Measurements from ENCODE around the gene ADAM22. TPM values are rescaled to one million over a fixed set of nuclear protein-coding genes. Genes with fewer than 3 reads are reported as not detected.

Gene ADAM22
- total and polyA plus RNA-seq, 2 experiments from 2014 or later = 0.09 to 0.54 TPM

- no peaks in the 10 kb centered on the region for H3F3A ChIP-seq (ENCODE audit: insufficient read depth)
- no peaks in the 10 kb centered on the region for H3K9me2 ChIP-seq (ENCODE audit: insufficient read depth)
- no peak for TF ChIP-seq EZH2phosphoT487 (IDR thresholded peaks at IDR 0.05; ENCODE audit: insufficient read depth, low read depth)
- TF ChIP-seq EZH2 (IDR thresholded peaks at IDR 0.05; ENCODE audit: insufficient read depth, poor library complexity, severe bottlenecking) = no peak
- no peak for DNase-seq
- no peaks in the 10 kb centered on the region for H3K27me3 ChIP-seq (replicated peaks; ENCODE audit: insufficient read depth)
- no peak overlapping the region for H3K4me2 ChIP-seq (ENCODE audit: unreplicated experiment)
- H4K20me1 ChIP-seq (ENCODE audit: insufficient read depth) = peaks cover 1% of the 10 kb centered on the region; the same call in 1 of the 2 replicates
- no peak overlapping the region for H2AFZ ChIP-seq
- in situ Hi-C loops (cut with MboI) = no loop called here
- H3K9me3 ChIP-seq (ENCODE audit: low read depth) = no peaks in the 10 kb centered on the region
- no peak overlapping the region for H3K4me3 ChIP-seq
- H3K27ac ChIP-seq = no peak overlapping the region
- WGBS, 2 experiments (ENCODE audit: low coverage in 1 of 2, low lambda C conversion rate in 2 of 2, missing lambda C conversion rate in 2 of 2) = 92 to 100% methylated on average over 1 of the region's 1 CpG
- H3K79me2 ChIP-seq (ENCODE audit: insufficient read depth) = peaks cover 48% of the 10 kb centered on the region
- H3K36me3 ChIP-seq (ENCODE audit: low read depth) = peaks cover 57% of the 10 kb centered on the region
- peaks cover 6% of the 10 kb centered on the region; the same call in 1 of the 2 replicates for H3K4me1 ChIP-seq (ENCODE audit: insufficient read depth)
- no peak overlapping the region for H3K9ac ChIP-seq
Measured at GRCh38 chr7:88212918-88213317, 278.9 kb downstream of the ADAM22 start.

GRCh38 chr7:88214456-88214855 lies 280.4 kb downstream of the ADAM22 start:
- H4K20me1 ChIP-seq (ENCODE audit: insufficient read depth) = peaks cover 6% of the 10 kb centered on the region; the same call in 1 of the 2 replicates
- H3K27me3 ChIP-seq (replicated peaks; ENCODE audit: insufficient read depth) = no peaks in the 10 kb centered on the region
- H2AFZ ChIP-seq = no peak overlapping the region
- H3K36me3 ChIP-seq (ENCODE audit: low read depth) = peaks cover 42% of the 10 kb centered on the region
- no peak for DNase-seq
- peaks cover 13% of the 10 kb centered on the region for H3K4me1 ChIP-seq (ENCODE audit: insufficient read depth)
- H3K79me2 ChIP-seq (ENCODE audit: insufficient read depth) = peaks cover 64% of the 10 kb centered on the region
- TF ChIP-seq EZH2 (IDR thresholded peaks at IDR 0.05; ENCODE audit: insufficient read depth, poor library complexity, severe bottlenecking) (no peak), EZH2phosphoT487 (IDR thresholded peaks at IDR 0.05; ENCODE audit: insufficient read depth, low read depth) (no peak)
- no peak overlapping the region for H3K9ac ChIP-seq
- WGBS, 2 experiments (ENCODE audit: low coverage in 1 of 2, low lambda C conversion rate in 2 of 2, missing lambda C conversion rate in 2 of 2) = 96 to 97% methylated on average over 2 of the region's 2 CpGs
- H3F3A ChIP-seq (ENCODE audit: insufficient read depth) = no peaks in the 10 kb centered on the region
- H3K4me3 ChIP-seq = no peak overlapping the region
- in situ Hi-C loops (cut with MboI) = no loop called here
- H3K27ac ChIP-seq = no peak overlapping the region
- no peak overlapping the region for H3K4me2 ChIP-seq (ENCODE audit: unreplicated experiment)
- H3K9me2 ChIP-seq (ENCODE audit: insufficient read depth) = no peaks in the 10 kb centered on the region
- H3K9me3 ChIP-seq (ENCODE audit: low read depth) = no peaks in the 10 kb centered on the region

- Histone ChIP-seq H3K4me3 (no peak overlapping the region), H3K79me2 (ENCODE audit: insufficient read depth) (peaks cover 67% of the 10 kb centered on the region), H3K36me3 (ENCODE audit: low read depth) (peaks cover 33% of the 10 kb centered on the region), H2AFZ (no peak overlapping the region), H3K27me3 (replicated peaks; ENCODE audit: insufficient read depth) (no peaks in the 10 kb centered on the region), H3K9me2 (ENCODE audit: insufficient read depth) (no peaks in the 10 kb centered on the region), H3K4me1 (ENCODE audit: insufficient read depth) (peaks cover 13% of the 10 kb centered on the region), H3K9ac (no peak overlapping the region), H4K20me1 (ENCODE audit: insufficient read depth) (peaks cover 6% of the 10 kb centered on the region; the same call in 1 of the 2 replicates), H3F3A (ENCODE audit: insufficient read depth) (peaks cover under 1% of the 10 kb centered on the region), H3K9me3 (ENCODE audit: low read depth) (no peaks in the 10 kb centered on the region), H3K27ac (no peak overlapping the region), H3K4me2 (ENCODE audit: unreplicated experiment) (no peak overlapping the region)
- WGBS, 2 experiments (ENCODE audit: low coverage in 1 of 2, low lambda C conversion rate in 2 of 2, missing lambda C conversion rate in 2 of 2) = 52 to 58% methylated on average over 2 of the region's 2 CpGs
- DNase-seq = no peak
- in situ Hi-C loops (cut with MboI) = no loop called here
- TF ChIP-seq EZH2phosphoT487 (IDR thresholded peaks at IDR 0.05; ENCODE audit: insufficient read depth, low read depth) (no peak), EZH2 (IDR thresholded peaks at IDR 0.05; ENCODE audit: insufficient read depth, poor library complexity, severe bottlenecking) (no peak)
Measured at GRCh38 chr7:88215295-88215694, 281.2 kb downstream of the ADAM22 start.

- H3K27me3 ChIP-seq (replicated peaks; ENCODE audit: insufficient read depth) = no peaks in the 10 kb centered on the region
- peaks cover 18% of the 10 kb centered on the region for H3K4me1 ChIP-seq (ENCODE audit: insufficient read depth)
- peaks cover 11% of the 10 kb centered on the region for H3F3A ChIP-seq (ENCODE audit: insufficient read depth)
- peaks cover 33% of the 10 kb centered on the region for H3K36me3 ChIP-seq (ENCODE audit: low read depth)
- H3K79me2 ChIP-seq (ENCODE audit: insufficient read depth) = peaks cover 67% of the 10 kb centered on the region
- H3K4me3 ChIP-seq = no peak overlapping the region
- H3K9me3 ChIP-seq (ENCODE audit: low read depth) = no peaks in the 10 kb centered on the region
- no peaks in the 10 kb centered on the region for H3K9me2 ChIP-seq (ENCODE audit: insufficient read depth)
- no peak overlapping the region for H3K27ac ChIP-seq
- in situ Hi-C loops (cut with MboI) = no loop called here
- no peak overlapping the region for H2AFZ ChIP-seq
- DNase-seq = no peak
- H3K4me2 ChIP-seq (ENCODE audit: unreplicated experiment) = no peak overlapping the region
- no peak overlapping the region for H3K9ac ChIP-seq
- TF ChIP-seq EZH2 (IDR thresholded peaks at IDR 0.05; ENCODE audit: insufficient read depth, poor library complexity, severe bottlenecking) = no peak
- TF ChIP-seq EZH2phosphoT487 (IDR thresholded peaks at IDR 0.05; ENCODE audit: insufficient read depth, low read depth) = no peak
- peaks cover 6% of the 10 kb centered on the region; the same call in 1 of the 2 replicates for H4K20me1 ChIP-seq (ENCODE audit: insufficient read depth)
Measured at GRCh38 chr7:88216276-88216675, 282.2 kb downstream of the ADAM22 start.

Data from GM23248 (cell line).